ENCODE data around the gene ATG7.
"Not testable (repeated sequence)": the region's sequence is repeated elsewhere in the genome, so short reads cannot be mapped to it uniquely, and the experiment has no call there.

The ATG7 gene

DNA sequence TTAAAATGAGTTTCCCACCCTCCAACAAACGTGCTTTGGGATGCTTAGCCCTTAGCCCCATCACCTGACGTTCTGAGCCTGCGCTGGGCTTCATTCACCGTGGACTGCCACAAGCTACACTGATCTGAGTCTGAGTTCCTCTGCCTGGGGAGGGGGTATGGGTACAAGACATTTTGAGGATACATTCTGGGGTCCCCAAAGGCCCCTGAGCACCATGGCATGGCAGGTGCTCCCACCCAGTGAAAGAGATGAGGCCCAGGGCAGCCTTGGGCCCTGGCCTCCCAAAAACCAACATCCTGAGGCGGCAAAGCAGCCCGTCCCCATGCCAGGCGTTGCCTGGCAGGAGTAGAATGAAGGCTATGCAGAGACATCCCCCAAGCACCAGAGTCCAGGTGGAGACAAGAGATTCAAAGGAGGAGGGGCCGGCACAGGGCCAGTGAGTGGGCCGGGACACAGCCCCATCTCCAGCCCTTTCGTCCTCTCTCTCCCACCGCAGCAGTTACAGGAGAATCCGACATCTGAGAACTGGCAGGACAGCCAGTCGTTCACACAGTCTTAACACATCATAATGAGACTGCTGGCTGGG is 297.1 kb downstream of the ATG7 start:
- no peak for DNase-seq (ENCODE audit: low spot score)

DNA sequence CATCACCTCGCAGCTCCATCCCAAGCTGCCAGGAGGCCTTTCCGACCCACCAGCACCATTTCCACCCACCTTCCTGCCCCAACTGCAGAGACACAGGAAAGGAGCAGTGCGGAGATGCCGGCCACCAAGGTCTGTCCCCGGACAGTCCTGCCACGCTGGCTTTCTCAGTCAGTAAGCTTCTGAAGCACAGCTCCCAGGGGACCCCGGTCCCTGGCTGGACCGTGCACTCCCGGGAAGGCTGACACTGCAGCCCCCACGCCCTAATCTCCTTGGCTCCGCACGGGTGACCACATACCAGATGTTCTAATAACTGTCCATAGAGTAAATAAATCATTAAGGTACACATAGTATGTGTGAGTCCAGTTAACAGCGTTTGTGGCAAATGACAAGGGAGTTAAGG is 298.1 kb downstream of the ATG7 start:
- no peak for DNase-seq (ENCODE audit: low spot score)

DNA sequence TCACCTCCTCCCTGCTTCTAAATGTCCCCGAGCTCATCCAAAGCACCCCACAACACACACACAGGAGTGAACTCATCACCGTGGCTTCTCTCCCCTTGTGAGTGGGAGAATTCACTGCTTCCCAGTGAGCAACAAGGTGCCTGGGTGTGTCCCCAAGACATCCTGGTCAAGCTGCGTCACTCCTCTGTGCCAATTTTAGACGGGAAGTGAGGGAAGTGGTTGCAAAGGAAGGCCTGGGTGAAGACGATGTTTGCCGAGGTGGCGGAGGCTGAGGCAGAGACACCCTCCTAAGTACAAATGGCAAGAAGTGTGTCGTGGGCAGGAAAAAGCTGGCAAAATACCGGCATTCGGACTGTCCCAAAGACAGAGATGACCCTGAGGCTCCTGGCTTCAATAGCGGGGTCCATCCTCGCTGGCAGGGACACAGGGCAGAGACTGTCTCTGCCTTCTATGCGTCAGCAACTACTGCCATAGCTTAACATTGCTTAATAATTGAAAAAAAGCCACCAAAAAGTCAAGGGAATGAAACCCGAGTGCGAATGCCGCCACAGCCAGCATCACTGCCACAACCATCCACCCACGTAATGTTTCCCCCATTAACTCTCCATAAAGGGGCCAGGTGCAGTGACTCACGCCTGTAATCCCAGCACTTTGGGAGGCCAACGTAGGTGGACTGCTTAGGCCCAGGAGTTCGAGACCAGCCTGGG is 298.7 kb downstream of the ATG7 start:
- no peak for DNase-seq (ENCODE audit: low spot score)

DNA sequence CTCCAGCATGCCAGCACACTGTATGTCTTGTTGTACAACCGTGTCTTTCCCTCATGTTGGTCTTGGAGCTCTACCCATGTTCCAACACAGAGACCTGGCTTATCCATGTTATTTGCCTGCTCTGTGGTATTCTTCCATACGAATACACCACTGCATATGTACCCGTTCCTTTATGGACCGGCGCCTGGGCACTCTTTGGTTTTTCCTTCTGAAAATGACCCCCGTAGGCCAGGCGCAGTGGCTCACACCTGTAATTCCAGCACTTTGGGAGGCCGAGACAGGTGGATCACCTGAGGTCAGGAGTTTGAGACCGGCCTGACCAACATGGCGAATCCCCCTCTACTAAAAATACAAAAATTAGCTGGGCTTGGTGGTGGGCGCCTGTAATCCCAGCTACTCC is 300.5 kb downstream of the ATG7 start:
- DNase-seq (ENCODE audit: low spot score): not testable (repeated sequence)

DNA sequence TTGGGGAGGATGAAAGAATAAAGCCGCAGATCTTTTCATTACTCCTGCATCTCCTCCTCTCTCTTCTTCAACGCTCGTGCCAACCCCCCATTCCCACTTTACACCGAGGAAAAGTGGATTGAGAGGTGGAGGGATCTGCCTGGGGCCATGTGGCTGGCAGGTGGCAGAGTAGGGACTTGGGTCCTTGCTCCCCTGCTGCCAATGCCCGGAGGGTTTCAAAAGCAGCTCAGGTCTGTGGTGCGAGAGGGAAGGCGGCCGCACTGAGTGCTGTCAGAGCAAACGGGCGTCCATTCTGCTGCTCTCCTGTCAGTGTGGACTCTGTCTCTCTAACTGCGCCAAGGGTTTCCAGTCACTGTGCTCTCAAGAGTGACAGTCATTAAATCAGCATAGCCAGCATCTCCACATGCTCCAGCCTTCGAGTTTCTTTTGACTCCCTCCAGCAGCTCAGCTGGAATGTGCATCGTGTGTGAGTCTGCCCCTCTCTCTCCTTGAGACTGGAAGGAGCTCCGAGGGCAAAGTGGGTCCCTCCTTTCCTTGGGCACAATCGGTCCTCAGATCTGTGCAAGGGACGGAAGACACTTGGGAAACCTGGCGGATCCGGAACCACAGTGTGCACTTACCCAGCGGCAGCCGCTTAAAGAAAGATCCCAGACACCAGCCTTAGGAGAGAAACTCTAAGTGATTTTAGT is 302.9 kb downstream of the ATG7 start:
- no peak for DNase-seq (ENCODE audit: low spot score)

DNA sequence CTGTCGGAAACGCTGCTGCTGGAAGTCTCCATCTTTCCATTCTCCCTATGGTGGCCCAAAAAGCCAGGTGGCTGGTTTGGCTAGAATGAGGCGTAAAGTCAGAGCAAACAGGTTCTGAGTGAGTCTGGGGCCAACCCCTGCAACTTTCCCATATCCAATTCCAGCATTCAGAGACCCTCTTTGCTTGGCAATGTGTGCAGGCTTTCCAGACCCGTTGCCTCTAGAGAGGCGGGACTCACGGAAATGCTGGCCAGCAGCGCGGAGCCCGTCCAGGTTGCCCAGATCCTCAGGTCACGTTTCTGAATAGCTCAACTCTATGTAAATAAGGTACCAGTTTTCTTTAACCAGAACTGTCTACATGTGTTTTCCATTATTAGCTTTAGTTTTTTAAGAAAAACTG is 303.5 kb downstream of the ATG7 start:
- no peak for DNase-seq (ENCODE audit: low spot score)

DNA sequence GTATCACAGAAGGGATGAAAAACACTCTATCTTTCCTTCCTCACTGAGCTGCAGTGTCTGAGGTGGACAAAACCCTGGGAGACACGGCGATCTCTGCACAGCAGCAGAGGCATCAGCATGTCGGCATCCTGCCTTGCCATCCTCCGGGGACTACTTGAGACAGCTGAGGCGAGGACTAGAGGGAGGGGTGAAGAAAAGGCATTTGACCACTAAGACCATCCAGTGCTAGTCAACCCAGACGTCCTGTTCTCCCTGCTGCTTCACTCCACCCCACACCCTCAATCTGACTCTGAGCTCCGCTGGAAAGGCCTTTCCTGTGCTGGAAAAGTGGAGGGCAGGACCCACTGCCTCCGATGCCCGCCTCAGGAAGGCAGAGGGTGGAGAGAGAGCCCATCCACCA is 304.3 kb downstream of the ATG7 start:
- DNase-seq (ENCODE audit: low spot score): no peak

DNA sequence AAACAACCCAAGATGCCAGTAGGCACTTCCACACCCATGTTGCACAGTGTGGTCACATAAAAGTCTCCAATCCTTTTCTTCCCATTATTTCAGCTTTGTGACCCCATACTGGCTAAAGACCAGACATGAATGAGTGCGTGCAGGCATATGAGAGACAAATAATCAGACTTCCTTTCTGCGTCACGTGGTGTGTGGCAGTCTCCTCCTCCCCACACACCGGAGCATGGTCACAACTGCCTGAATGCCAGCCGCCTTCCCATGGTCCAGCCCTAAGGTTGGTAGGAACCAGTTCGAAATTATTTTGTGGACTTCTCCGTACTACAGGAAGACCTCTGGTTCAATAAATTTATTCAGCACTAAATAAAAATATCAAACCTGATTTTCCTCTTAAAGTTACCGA is 306.0 kb downstream of the ATG7 start:
- no peak for DNase-seq (ENCODE audit: low spot score)

DNA sequence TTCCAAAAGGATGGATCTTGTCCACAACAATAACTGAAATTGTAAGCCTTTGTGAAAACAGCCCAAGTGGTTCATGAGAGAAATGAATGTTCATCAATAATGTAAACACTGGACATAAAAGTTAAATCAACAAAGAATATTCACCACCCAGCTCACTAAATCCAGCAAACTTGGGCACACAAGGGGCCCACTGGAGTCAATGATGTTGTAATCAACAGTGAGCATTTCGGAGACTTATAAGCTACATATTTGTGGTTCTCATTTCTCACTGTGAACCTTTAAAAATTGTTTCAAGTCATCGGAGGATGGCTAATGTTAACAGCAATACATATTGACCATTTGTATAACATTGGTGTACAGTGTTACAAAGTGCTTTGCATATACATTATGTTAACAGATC is 308.4 kb downstream of the ATG7 start:
- DNase-seq (ENCODE audit: low spot score): no peak

DNA sequence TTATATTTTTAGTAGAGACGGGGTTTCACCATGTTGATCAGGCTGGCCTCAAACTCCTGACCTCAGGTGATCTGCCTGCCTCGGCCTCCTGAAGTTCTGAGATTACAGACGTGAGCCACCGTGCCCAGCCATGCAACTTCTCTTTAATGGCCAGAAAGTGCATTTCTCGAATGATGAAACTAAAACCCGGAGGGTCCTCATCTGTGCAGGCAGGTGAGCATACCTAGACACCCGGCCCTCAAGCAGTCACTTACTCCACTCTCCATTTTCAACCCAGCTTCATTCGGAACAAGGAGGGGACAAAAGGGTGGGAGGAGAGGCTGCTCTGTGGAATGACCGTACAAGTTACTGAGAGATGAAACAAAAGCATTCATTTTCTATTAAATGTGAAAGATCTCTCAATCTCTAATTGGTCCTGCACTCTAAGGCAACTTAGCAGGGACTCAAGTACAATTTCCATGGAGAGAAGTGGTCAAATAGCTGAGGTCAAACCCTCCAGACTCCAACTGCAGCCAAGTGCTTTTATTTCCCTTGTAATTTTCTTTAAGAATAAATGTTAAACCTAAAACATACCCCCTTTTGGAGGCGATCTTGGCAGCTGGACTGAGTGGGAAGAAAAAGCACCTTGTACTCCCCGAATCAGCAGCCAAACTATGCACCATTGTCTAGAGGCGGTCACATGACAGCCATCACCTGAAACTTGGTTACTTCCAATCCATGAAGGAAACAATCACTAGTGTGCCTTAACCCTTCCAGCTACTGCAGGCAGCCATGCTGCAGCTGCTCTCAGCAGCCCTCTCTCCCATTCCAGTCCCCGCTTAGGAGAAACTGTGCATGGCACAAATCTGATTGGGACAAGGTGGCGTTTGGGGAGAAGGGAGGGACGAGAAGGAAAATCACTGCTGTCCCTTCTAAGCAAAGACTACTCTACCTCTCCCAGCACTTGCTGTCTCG is 309.3 kb downstream of the ATG7 start:
- no peak for DNase-seq (ENCODE audit: low spot score)

DNA sequence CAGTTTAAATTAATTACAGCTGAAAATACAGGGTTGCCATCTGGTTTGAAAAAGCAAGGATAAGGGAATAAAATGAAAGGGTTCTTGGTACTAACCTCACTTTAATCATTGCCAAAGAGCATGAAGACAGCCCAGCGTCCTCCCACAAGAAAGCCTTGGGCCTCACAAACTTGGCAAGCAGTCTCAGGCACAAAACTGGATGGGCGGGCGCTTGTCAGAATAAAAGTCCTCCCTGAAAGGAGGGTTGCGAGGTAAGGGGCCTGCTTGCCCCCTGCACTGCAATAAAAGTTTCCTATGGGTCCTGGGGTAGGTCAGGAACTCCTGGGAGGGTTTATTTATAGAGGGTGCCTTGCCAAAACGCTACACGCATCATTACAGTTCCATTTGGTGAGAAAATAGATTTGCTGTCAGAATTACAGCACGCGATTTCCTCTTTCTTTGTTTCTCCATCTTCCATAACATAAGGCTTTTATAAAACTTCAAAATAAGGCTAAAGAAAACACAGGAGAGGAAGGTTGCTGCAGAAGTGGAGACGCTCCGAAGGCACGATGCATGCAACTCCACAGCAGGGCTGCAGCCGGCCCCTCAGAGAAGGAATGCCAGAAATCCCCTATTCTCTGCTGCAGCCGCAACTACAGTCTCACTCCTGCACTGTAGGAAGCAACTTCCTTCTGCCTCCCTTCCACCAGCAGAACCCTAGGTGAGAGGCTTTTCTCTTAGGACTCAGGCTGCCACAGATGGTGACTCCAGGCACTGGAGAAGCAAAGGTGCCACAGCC is 310.2 kb downstream of the ATG7 start:
- DNase-seq (ENCODE audit: low spot score): no peak

DNA sequence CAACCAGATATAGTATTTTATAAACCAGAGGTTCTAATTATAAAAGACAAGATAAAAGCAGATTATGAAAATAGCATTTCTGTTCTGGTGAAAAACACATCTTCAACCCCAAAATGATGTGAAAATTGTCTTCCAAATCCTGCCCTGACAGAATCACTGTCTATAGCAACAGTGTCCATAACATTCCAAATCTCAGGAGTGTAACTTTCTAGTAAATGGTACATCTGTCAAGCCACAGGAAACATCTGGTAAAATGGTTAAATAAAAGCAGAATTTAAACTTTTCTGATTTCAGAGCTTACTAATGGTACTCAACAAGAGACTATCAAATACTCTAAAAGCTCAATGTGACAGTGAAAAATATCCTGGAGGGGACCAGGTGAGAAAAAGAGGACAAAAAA is 311.0 kb downstream of the ATG7 start:
- no peak for DNase-seq (ENCODE audit: low spot score)

DNA sequence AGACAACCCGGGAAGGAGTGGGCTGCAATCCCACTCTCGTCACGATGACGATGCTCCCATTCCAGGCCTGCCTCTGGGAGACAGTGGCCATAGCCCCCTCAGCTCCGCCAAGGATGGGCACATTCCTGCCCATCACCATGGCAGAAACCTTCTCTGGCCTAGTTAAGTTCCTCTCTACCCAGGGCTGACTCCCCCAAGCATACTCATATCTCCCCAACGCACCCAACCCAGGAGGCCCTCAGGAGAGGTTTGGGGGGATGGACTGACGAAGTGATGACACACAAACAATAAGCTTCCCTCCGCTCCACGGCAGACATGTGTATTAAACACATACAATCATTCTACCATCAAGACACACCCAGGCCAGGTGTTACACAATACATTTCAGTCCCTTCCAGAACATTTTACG is 311.4 kb downstream of the ATG7 start:
- DNase-seq (ENCODE audit: low spot score): no peak

DNA sequence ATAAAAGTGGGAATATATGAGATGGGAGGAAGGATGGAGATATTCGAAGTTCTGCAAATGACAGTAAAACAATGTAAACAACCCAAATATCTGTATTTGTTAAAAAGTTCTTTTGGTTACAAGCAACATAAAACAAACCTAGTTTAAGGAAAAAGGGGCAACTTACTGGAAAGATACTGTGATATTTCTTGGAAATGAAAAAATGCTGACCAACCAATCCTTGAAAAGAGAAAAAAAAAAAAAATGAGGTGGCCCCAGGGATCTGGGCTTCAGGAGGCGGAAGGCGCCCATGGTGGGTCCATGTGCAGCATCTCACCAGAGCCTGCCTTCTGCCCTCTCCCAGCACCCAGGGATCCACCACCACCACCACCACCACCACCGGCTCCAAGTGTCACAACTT is 312.4 kb downstream of the ATG7 start:
- DNase-seq (ENCODE audit: low spot score): no peak

DNA sequence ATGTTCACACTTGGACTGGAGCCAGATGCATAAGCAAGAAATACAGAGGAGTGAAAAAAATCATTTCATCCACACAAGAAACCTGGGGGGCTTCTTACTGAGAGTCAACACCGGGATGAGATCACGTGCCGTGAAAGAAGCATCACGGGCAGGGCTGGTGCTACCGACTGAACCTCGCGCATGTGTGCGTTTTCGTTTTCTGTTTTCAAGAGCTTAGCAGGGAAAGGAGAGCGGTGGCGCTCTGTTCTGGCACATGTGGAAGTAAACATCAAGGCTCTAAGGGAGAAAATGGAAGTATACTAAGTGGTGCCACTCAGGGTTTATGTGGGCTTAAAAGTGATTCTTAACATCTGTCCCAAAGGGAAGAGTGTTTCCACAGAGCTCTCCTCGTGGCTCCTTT is 315.6 kb downstream of the ATG7 start:
- DNase-seq (ENCODE audit: low spot score): no peak

DNA sequence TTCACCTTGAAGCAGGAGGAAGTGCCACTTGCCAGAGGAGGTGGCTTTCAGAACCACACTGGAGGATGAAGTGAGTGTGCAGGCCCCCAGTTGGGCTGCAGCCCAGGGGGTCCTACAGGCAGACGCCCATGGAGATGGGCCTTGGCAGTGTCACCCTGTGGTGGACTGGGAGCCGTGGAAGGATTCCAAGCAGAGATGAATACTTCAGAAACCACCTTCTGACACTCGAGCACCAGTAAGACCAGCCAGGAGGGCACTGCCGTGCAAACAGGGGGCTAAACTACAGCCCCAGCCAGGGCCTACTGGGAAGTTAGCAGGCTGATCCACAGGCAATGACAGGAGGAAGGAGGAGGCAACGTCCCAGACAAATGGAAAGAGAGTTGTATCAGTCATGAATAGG is 316.1 kb downstream of the ATG7 start:
- no peak for DNase-seq (ENCODE audit: low spot score)

DNA sequence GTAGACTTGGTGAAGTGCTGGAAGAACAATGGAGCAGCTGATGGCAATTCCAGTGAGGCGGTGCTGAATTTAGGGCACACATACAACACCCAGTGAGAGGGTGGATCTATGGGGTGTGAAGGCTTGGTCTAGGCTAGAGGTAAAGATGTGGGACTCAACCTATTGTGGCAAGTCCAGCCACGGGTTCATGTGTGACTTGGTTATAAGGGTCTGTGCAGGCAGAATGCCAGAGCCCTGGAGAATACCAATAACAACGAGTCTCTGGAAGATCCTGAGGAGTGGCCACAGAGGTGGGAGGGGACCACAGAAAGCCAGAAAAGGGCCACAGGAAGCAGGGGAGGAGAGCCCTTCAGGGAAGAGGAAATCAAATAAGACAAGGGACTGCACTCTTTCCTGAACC is 316.6 kb downstream of the ATG7 start:
- no peak for DNase-seq (ENCODE audit: low spot score)

DNA sequence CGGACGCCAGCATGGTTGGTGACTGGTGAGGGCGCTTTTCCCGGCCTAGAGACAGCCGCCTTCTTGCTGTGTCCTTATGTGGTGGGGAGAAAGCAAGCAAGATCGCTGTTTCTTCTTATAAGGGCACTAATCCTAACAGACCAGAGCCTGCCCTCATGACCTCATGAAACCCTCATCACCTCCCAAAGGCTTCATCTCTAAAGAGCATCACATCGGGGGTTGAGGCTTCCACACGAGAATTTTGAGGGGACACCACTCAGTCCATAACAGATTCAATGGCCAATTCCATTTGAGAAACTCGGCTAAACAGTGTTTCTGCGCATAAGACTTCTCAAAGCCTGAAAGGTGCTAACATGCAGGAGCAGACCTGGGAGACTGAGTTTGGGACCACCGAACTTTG is 317.5 kb downstream of the ATG7 start:
- DNase-seq (ENCODE audit: low spot score): no peak

DNA sequence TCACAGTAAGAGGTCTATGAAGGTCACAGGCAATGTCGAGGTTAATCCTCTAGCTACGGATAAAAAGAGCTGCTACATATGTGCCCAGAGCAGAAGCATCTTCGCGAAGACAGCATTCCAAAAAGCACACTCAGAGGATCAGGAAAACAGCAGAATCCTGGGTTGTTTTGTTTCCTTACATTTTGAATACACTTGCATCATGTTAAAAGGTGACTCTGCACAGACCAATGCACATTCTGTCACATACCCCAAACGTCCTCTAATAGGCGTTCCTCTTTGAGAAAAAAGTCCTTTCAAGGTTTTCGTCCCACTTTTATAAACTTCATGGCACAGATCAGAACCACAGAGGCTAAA is 318.8 kb downstream of the ATG7 start:
- no peak for DNase-seq (ENCODE audit: low spot score)

DNA sequence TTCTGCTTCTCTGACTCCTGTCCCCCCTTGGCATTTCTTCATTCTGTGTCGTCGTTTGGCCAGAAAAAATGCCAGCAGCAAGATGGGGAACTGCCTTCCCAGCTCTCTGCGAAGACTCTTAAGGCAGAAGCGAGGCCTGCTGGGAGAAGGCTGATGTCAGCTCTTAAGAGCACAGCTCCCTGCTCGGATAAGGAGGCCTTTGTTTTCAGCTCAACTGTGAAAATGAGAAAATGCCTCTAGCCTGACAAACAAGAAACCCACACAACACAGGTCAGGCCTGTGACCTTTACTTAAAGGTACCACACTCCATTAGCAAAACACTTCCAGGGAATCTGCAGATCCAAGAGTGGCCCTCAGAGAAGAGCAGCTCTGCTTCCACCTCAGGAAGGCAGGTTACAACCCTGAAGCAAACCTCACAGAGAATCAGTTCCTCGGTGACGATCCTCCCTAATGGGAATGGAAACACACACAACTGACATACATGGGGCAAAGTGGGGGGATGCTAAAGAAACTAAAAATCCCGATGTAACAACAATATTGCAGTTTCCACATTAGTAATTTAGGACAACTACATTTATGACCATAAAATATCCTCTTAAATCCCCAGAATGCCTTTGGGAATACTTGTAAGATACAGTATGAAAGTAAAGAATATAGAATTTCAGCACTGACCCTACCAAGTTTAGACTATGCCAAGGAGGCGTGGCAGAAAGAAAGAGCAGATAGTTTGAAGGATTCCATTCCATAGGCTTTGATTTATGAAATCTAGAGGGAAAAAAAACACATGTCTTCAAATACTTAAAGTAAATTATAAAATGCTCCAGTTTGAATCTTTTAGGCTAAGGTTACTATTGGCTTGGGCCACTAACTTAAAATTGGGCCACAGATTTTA is 319.4 kb downstream of the ATG7 start:
- DNase-seq (ENCODE audit: low spot score): no peak

All from hematopoietic multipotent progenitor cell treated with erythropoietin and hydrocortisone succinate and interleukin-3 and kit ligand, for 15 days (in vitro differentiated cells).